Measurements from ENCODE around the gene UTP20.

- TF ChIP-seq, protein P1, sequence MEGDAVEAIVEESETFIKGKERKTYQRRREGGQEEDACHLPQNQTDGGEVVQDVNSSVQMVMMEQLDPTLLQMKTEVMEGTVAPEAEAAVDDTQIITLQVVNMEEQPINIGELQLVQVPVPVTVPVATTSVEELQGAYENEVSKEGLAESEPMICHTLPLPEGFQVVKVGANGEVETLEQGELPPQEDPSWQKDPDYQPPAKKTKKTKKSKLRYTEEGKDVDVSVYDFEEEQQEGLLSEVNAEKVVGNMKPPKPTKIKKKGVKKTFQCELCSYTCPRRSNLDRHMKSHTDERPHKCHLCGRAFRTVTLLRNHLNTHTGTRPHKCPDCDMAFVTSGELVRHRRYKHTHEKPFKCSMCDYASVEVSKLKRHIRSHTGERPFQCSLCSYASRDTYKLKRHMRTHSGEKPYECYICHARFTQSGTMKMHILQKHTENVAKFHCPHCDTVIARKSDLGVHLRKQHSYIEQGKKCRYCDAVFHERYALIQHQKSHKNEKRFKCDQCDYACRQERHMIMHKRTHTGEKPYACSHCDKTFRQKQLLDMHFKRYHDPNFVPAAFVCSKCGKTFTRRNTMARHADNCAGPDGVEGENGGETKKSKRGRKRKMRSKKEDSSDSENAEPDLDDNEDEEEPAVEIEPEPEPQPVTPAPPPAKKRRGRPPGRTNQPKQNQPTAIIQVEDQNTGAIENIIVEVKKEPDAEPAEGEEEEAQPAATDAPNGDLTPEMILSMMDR (IDR thresholded peaks at IDR 0.05 in 8 of 11, conservative IDR thresholded peaks at IDR 0.05 in 3 of 11), result no peak
- no peak for TF ChIP-seq POLR2AphosphoS5 (IDR thresholded peaks at IDR 0.05)
These were observed 41.6 kb upstream of the UTP20 start for GRCh38 chr12:101238306-101238705.
